KMS-11 (cell line): ENCODE results near the gene RNPS1.

ENCODE experiments used
- H2AFZ ChIP-seq: fragments of 200-600 bp; sonication (generic); 2 replicates; pipeline ENCODE4 v1.6.1; 2016; ENCODE audit warnings: antibody characterized with exemption, mixed run types, low read depth
- H3K27ac ChIP-seq: fragments of 200-600 bp; sonication (generic); 2 replicates; pipeline ENCODE4 v1.6.1; 2016; ENCODE audit warnings: mild to moderate bottlenecking, mixed run types
- H3K27me3 ChIP-seq: fragments of 200-600 bp; sonication (generic); 2 replicates; pipeline ENCODE4 v1.6.1; 2017; ENCODE audit warnings: mild to moderate bottlenecking, low read depth, mixed run types, moderate library complexity; ENCODE audit not compliant: insufficient read depth
- H3K36me3 ChIP-seq: fragments of 200-600 bp; sonication (generic); 2 replicates; pipeline ENCODE4 v1.6.1; 2017; ENCODE audit warnings: mild to moderate bottlenecking, mixed run types; ENCODE audit not compliant: insufficient read depth
- H3K4me1 ChIP-seq: fragments of 200-600 bp; sonication (generic); 2 replicates; pipeline ENCODE4 v1.6.1; 2016; ENCODE audit warnings: mild to moderate bottlenecking, low read depth, mixed run types; ENCODE audit not compliant: poor library complexity, severe bottlenecking
- H3K4me2 ChIP-seq: fragments of 200-600 bp; sonication (generic); 2 replicates; pipeline ENCODE4 v1.7.0; 2016; ENCODE audit warnings: mild to moderate bottlenecking, mixed run types
- H3K4me3 ChIP-seq: fragments of 200-600 bp; sonication (generic); IDR thresholded peaks from 2 replicates; pipeline ENCODE4 v1.6.1; 2017; ENCODE audit warnings: low read depth, low read length, mixed read lengths; ENCODE audit not compliant: insufficient read depth
- H3K79me2 ChIP-seq: fragments of 200-600 bp; sonication (generic); 2 replicates; pipeline ENCODE4 v1.6.1; 2016; ENCODE audit warnings: low read depth, mixed run types; ENCODE audit not compliant: insufficient read depth
- H3K9ac ChIP-seq: fragments of 200-600 bp; sonication (generic); 2 replicates; pipeline ENCODE4 v1.6.1; 2016; ENCODE audit warnings: mild to moderate bottlenecking, mixed run types
- H4K20me1 ChIP-seq: fragments of 200-600 bp; sonication (generic); 2 replicates; pipeline ENCODE4 v1.6.1; 2016; ENCODE audit warnings: mild to moderate bottlenecking, mixed run types; ENCODE audit not compliant: insufficient read depth
- TF ChIP-seq, protein P1 (sequence below): fragments of 200-600 bp; sonication (generic); conservative IDR thresholded peaks from 2 replicates; pipeline ENCODE4 v1.6.1; 2017; ENCODE audit warnings: low read depth, mild to moderate bottlenecking, antibody characterized with exemption, low read length, moderate library complexity, mixed read lengths

Gene RNPS1

DNA sequence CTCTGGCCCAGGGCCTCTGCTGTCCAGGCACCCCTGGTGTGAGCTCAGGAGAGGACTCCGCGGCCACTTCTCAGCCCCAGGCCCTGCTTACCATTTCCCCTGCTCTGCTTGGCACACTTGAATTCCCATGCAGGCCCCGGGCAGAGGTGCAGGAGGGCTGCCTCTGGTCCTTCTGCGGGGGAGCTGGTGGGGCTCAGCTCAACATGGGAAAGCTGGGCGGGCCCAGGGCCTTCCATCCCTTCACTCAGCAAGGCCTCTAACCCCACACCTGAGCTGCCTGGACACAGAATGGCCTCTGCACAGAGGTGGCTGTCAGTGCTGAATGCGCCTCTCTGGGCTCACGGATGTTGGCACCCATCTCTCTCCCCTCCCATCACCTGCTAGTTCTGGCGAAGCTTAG, 12.5 kb upstream of the RNPS1 start:
- H3K36me3 ChIP-seq, result no peaks in the 10 kb centered on the region
- TF ChIP-seq, protein P1, sequence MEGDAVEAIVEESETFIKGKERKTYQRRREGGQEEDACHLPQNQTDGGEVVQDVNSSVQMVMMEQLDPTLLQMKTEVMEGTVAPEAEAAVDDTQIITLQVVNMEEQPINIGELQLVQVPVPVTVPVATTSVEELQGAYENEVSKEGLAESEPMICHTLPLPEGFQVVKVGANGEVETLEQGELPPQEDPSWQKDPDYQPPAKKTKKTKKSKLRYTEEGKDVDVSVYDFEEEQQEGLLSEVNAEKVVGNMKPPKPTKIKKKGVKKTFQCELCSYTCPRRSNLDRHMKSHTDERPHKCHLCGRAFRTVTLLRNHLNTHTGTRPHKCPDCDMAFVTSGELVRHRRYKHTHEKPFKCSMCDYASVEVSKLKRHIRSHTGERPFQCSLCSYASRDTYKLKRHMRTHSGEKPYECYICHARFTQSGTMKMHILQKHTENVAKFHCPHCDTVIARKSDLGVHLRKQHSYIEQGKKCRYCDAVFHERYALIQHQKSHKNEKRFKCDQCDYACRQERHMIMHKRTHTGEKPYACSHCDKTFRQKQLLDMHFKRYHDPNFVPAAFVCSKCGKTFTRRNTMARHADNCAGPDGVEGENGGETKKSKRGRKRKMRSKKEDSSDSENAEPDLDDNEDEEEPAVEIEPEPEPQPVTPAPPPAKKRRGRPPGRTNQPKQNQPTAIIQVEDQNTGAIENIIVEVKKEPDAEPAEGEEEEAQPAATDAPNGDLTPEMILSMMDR, result no peak

DNA sequence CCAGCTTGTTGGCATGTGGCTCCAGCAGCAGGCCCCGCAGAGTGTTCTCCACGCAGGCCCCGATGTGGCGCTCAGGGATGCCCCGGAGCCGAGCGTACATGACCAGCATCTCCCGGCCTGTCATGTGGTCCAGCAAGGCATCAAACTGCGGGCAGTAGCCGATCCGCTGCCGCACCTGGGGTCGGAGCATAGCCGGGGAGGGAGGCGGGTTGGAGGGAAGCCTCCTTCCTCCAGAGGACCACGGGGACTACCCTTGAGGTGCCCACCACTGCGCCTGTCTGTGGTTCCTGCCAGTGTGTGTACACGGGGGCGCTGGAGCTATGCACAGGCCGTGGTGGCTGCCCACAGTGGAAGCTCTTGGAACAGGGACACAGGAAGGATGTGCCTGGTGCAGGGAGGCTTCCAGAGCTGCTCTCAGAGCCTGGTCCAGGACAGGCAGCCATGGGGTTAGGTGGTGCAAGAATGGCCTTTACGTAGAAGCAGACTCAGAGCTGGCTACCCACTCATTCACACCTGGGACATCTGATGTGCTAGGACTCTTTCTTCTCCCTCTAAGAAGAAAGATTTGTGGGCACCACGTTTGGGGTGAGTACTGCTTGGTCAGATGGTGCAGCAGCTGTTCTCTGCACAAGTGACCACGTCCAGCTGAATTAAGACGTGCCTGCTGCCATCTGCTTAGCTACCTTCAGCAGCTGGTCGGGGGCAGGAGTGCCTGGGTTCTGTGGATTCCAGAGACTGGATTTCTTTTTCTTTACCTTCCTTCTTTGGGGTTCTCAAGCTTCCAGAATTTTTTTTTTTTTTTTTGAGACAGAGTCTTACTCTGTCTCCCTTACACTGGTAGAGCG, 11.3 kb upstream of the RNPS1 start:
- Histone ChIP-seq H3K79me2 (no peaks in the 10 kb centered on the region), H3K4me2 (no peak overlapping the region), H3K27me3 (no peaks in the 10 kb centered on the region), H3K4me1 (no peaks in the 10 kb centered on the region), H3K9ac (no peak overlapping the region), H3K4me3 (no peak overlapping the region), H4K20me1 (no peaks in the 10 kb centered on the region), H3K27ac (no peak overlapping the region), H2AFZ (no peak overlapping the region), H3K36me3 (no peaks in the 10 kb centered on the region)
- TF ChIP-seq, protein P1, result no peak

More for the DNA sequence above, 12.5 kb upstream of the RNPS1 start:
- no peak overlapping the region for H3K9ac ChIP-seq
- no peaks in the 10 kb centered on the region for H3K27me3 ChIP-seq
- H3K4me2 ChIP-seq, result no peak overlapping the region
- H2AFZ ChIP-seq, result no peak overlapping the region
- H3K4me3 ChIP-seq, result no peak overlapping the region
- no peak overlapping the region for H3K27ac ChIP-seq
- no peaks in the 10 kb centered on the region for H3K4me1 ChIP-seq
- no peaks in the 10 kb centered on the region for H3K79me2 ChIP-seq
- H4K20me1 ChIP-seq, result no peaks in the 10 kb centered on the region

DNA sequence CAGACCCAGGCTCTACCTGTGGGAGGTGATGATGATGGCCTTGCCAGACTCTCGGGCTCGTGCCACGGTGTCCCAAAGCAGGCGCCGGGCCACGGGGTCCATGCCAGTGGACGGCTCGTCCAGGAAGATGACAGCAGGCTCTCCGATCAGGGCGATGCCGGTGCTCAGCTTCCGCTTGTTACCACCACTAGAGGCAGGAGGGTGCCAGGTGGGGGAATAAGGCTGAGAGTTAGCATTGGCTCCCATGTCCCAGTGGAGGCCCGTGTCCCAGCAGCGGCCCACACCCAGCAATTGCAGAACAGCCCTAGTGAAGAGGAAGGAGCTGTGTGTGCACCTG, 10.3 kb upstream of the RNPS1 start:
- no peak overlapping the region for H2AFZ ChIP-seq
- H3K9ac ChIP-seq, result no peak overlapping the region
- no peak overlapping the region for H3K27ac ChIP-seq
- H3K4me2 ChIP-seq, result no peak overlapping the region
- TF ChIP-seq, protein P1, result no peak
- H3K27me3 ChIP-seq, result no peaks in the 10 kb centered on the region
- H3K36me3 ChIP-seq, result no peaks in the 10 kb centered on the region
- no peaks in the 10 kb centered on the region for H3K79me2 ChIP-seq
- H4K20me1 ChIP-seq, result no peaks in the 10 kb centered on the region
- no peak overlapping the region for H3K4me3 ChIP-seq
- no peaks in the 10 kb centered on the region for H3K4me1 ChIP-seq

DNA sequence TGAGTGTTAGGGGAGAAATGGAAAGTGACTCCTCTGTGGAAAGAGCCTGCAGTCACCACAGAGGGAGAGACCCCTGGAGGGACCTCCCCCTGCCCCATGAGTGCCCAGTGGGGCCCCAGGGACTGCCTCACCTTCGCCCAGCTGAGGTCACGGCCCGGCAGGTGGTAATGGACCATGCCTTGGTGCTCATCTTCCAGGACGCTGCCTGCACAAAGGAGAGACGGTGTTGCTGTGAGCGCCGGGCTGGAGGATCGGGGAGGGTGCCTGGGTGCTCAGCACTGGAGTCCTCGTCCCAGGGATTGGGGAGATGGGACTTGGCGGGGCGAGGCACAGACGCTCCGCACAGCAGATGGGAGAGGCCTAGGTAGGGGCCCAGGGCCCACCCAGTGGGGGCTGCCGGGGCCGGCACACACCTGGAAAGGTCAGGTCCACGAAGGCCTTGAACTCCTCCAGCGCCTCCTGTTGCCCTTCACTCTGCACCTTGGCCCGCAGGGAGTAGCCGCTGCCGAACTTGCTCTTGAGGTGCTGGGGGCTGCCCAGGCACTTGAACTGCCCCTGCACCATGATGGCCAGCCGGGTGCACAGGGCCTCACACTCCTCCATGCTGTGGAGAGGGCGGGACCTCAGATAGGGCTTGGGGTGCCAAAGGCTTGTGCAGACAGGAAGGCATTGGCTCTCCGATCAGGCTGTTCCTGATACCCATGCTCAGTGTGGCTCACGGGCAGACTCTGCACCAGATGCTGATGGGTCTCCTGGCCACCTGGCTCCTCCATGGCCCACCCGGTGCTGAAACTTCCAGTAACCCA, 9.7 kb upstream of the RNPS1 start:
- Histone ChIP-seq H3K4me2 (no peak overlapping the region), H3K36me3 (no peaks in the 10 kb centered on the region), H3K9ac (no peak overlapping the region), H4K20me1 (no peaks in the 10 kb centered on the region), H3K4me1 (no peaks in the 10 kb centered on the region), H3K79me2 (no peaks in the 10 kb centered on the region), H3K27me3 (no peaks in the 10 kb centered on the region), H3K27ac (no peak overlapping the region), H3K4me3 (no peak overlapping the region), H2AFZ (no peak overlapping the region)
- TF ChIP-seq, protein P1, result no peak
